ENCODE results near the gene LFNG.
"Not testable (repeated sequence)": the region's sequence is repeated elsewhere in the genome, so short reads cannot be mapped to it uniquely, and the experiment has no call there.

Gene LFNG

DNA sequence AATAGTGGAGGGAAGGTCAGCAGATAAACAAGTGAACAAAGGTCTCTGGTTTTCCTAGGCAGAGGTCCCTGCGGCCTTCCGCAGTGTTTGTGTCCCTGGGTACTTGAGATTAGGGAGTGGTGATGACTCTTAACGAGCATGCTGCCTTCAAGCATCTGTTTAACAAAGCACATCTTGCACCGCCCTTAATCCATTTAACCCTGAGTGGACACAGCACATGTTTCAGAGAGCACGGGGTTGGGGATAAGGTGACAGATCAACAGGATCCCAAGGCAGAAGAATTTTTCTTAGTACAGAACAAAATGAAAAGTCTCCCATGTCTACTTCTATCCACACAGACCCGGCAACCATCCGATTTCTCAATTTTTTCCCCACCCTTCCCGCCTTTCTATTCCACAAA is 14.0 kb downstream of the LFNG start:
- H3K18ac ChIP-seq (ENCODE audit: low read length); H3K14ac ChIP-seq (ENCODE audit: low read length); H2BK5ac ChIP-seq (ENCODE audit: low read length); H3K23ac ChIP-seq (ENCODE audit: low read depth, low read length, poor library complexity); H2BK12ac ChIP-seq (ENCODE audit: low read length); H2BK120ac ChIP-seq (ENCODE audit: low read depth, low read length); H4K8ac ChIP-seq (ENCODE audit: low read depth, low read length); H3K4ac ChIP-seq (ENCODE audit: low read length); DNase-seq (ENCODE audit: low spot score); H3K9me3 ChIP-seq (replicated peaks in 1 of 2; ENCODE audit: control insufficient read depth in 2 of 2, insufficient read depth in 1 of 2, low read depth in 1 of 2, low read length in 2 of 2); H2AFZ ChIP-seq (ENCODE audit: low read length); H3K27ac ChIP-seq (replicated peaks; ENCODE audit: low read length); H3K4me3 ChIP-seq (ENCODE audit: low read length in 2 of 2); H4K91ac ChIP-seq (ENCODE audit: low read depth, low read length, poor library complexity); H3K4me2 ChIP-seq (ENCODE audit: insufficient read depth, low read length, poor library complexity, severe bottlenecking); H2AK5ac ChIP-seq (ENCODE audit: low read depth, low read length); H3K9ac ChIP-seq (ENCODE audit: low read depth, low read length, poor library complexity); H2BK15ac ChIP-seq (ENCODE audit: low read length); H3K79me1 ChIP-seq (ENCODE audit: low read depth, low read length); H3K27me3 ChIP-seq (ENCODE audit: control insufficient read depth in 3 of 3, insufficient read depth in 3 of 3, low read depth in 1 of 3, low read length in 3 of 3): not testable (repeated sequence)
- peaks cover 19 to 21% of the 10 kb centered on the region in 2 donors for H3K36me3 ChIP-seq (replicated peaks in 1 of 2; ENCODE audit: control insufficient read depth in 2 of 2, insufficient read depth in 2 of 2, low read length in 2 of 2)
- no CpG with 5 or more reads among the region's 8 CpGs for WGBS, 2 donors (ENCODE audit: extremely low coverage in 2 of 2, insufficient read length in 2 of 2, insufficient replicate concordance in 1 of 2)
- peaks cover 10 to 12% of the 10 kb centered on the region in 2 donors for H3K4me1 ChIP-seq (ENCODE audit: control insufficient read depth in 2 of 2, insufficient read depth in 1 of 2, low read depth in 1 of 2, low read length in 2 of 2)

DNA sequence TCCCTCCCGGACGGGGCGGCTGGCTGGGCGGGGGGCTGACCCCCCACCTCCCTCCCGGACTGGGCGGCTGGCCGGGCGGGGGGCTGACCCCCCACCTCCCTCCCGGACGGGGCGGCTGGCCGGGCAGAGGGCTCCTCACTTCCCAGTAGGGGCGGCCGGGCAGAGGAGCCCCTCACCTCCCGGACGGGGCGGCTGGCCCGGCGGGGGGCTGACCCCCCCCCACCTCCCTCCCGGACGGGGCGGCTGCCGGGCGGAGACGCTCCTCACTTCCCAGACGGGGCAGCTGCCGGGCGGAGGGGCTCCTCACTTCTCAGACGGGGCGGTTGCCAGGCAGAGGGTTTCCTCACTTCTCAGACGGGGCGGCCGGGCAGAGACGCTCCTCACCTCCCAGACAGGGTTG is 14.6 kb downstream of the LFNG start:
- not testable (repeated sequence) for H4K91ac ChIP-seq (ENCODE audit: low read depth, low read length, poor library complexity); H4K8ac ChIP-seq (ENCODE audit: low read depth, low read length); H2BK15ac ChIP-seq (ENCODE audit: low read length); DNase-seq (ENCODE audit: low spot score); H2BK12ac ChIP-seq (ENCODE audit: low read length); H3K23ac ChIP-seq (ENCODE audit: low read depth, low read length, poor library complexity); H2BK5ac ChIP-seq (ENCODE audit: low read length); H2AK5ac ChIP-seq (ENCODE audit: low read depth, low read length); H3K18ac ChIP-seq (ENCODE audit: low read length); H3K4me3 ChIP-seq (ENCODE audit: low read length in 2 of 2); H3K4ac ChIP-seq (ENCODE audit: low read length); H3K9me3 ChIP-seq (replicated peaks in 1 of 2; ENCODE audit: control insufficient read depth in 2 of 2, insufficient read depth in 1 of 2, low read depth in 1 of 2, low read length in 2 of 2); H3K79me1 ChIP-seq (ENCODE audit: low read depth, low read length); H2BK120ac ChIP-seq (ENCODE audit: low read depth, low read length); H3K27me3 ChIP-seq (ENCODE audit: control insufficient read depth in 3 of 3, insufficient read depth in 3 of 3, low read depth in 1 of 3, low read length in 3 of 3); H3K27ac ChIP-seq (replicated peaks; ENCODE audit: low read length); H2AFZ ChIP-seq (ENCODE audit: low read length); H3K9ac ChIP-seq (ENCODE audit: low read depth, low read length, poor library complexity); H3K4me2 ChIP-seq (ENCODE audit: insufficient read depth, low read length, poor library complexity, severe bottlenecking); H3K14ac ChIP-seq (ENCODE audit: low read length)
- WGBS, 2 donors (ENCODE audit: extremely low coverage in 2 of 2, insufficient read length in 2 of 2, insufficient replicate concordance in 1 of 2), result no CpG with 5 or more reads among the region's 34 CpGs
- Histone ChIP-seq H3K4me1 (ENCODE audit: control insufficient read depth in 2 of 2, insufficient read depth in 1 of 2, low read depth in 1 of 2, low read length in 2 of 2) (peaks cover 9 to 10% of the 10 kb centered on the region in 2 donors), H3K36me3 (replicated peaks in 1 of 2; ENCODE audit: control insufficient read depth in 2 of 2, insufficient read depth in 2 of 2, low read length in 2 of 2) (peaks cover 19 to 21% of the 10 kb centered on the region in 2 donors)

DNA sequence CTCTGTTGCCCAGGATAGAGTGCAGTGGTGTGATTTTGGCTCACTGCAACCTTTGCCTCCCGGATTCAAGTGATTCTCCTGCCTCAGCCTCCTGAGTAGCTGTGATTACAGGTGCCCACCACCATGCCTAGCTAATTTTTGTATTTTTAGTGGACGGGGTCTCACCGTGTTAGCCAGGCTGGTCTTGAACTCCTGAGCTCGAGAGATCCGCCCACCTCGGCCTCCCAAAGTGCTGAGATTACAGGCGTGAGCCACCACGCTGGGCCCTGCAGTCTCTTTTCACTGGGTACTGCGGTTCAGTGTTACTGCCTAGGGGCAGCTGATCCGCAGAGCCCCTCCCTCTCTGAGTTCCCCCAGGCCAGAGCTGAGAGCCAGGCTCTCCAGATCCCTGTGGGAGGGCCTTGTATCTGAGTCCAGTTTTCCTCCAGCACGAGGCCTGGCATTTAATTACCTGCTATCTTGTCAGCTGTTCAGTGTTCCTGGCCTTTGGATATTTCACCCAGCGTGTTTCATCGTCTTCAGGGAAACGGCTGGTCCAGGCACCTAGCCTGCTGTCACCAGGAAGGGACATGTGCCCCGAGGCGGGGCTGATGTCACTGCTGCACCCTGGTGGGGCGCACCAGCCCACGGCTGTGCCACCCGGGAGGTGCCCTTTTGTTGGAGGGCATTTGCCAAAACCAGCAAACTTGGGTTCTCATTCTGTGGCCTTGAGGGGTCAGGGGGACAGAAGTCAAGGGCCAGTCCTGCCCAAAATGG is 16.5 kb downstream of the LFNG start:
- H3K18ac ChIP-seq (ENCODE audit: low read length), result peak overlapping the region; percentile 85
- not testable (repeated sequence) for H2BK12ac ChIP-seq (ENCODE audit: low read length); H2BK15ac ChIP-seq (ENCODE audit: low read length); H4K8ac ChIP-seq (ENCODE audit: low read depth, low read length); H3K23ac ChIP-seq (ENCODE audit: low read depth, low read length, poor library complexity); H2BK5ac ChIP-seq (ENCODE audit: low read length); H3K9ac ChIP-seq (ENCODE audit: low read depth, low read length, poor library complexity); H3K4me1 ChIP-seq (ENCODE audit: control insufficient read depth in 2 of 2, insufficient read depth in 1 of 2, low read depth in 1 of 2, low read length in 2 of 2); H3K79me1 ChIP-seq (ENCODE audit: low read depth, low read length); H3K4me2 ChIP-seq (ENCODE audit: insufficient read depth, low read length, poor library complexity, severe bottlenecking); H3K4me3 ChIP-seq (ENCODE audit: low read length in 2 of 2); DNase-seq (ENCODE audit: low spot score); H3K27me3 ChIP-seq (ENCODE audit: control insufficient read depth in 3 of 3, insufficient read depth in 3 of 3, low read depth in 1 of 3, low read length in 3 of 3); H3K4ac ChIP-seq (ENCODE audit: low read length); H4K91ac ChIP-seq (ENCODE audit: low read depth, low read length, poor library complexity); H2AFZ ChIP-seq (ENCODE audit: low read length); H3K27ac ChIP-seq (replicated peaks; ENCODE audit: low read length); H2BK120ac ChIP-seq (ENCODE audit: low read depth, low read length); H2AK5ac ChIP-seq (ENCODE audit: low read depth, low read length); H3K14ac ChIP-seq (ENCODE audit: low read length); H3K9me3 ChIP-seq (replicated peaks in 1 of 2; ENCODE audit: control insufficient read depth in 2 of 2, insufficient read depth in 1 of 2, low read depth in 1 of 2, low read length in 2 of 2)
- no CpG with 5 or more reads among the region's 19 CpGs for WGBS, 2 donors (ENCODE audit: extremely low coverage in 2 of 2, insufficient read length in 2 of 2, insufficient replicate concordance in 1 of 2)
- H3K36me3 ChIP-seq (replicated peaks in 1 of 2; ENCODE audit: control insufficient read depth in 2 of 2, insufficient read depth in 2 of 2, low read length in 2 of 2), result peaks cover 17 to 34% of the 10 kb centered on the region in 2 donors

DNA sequence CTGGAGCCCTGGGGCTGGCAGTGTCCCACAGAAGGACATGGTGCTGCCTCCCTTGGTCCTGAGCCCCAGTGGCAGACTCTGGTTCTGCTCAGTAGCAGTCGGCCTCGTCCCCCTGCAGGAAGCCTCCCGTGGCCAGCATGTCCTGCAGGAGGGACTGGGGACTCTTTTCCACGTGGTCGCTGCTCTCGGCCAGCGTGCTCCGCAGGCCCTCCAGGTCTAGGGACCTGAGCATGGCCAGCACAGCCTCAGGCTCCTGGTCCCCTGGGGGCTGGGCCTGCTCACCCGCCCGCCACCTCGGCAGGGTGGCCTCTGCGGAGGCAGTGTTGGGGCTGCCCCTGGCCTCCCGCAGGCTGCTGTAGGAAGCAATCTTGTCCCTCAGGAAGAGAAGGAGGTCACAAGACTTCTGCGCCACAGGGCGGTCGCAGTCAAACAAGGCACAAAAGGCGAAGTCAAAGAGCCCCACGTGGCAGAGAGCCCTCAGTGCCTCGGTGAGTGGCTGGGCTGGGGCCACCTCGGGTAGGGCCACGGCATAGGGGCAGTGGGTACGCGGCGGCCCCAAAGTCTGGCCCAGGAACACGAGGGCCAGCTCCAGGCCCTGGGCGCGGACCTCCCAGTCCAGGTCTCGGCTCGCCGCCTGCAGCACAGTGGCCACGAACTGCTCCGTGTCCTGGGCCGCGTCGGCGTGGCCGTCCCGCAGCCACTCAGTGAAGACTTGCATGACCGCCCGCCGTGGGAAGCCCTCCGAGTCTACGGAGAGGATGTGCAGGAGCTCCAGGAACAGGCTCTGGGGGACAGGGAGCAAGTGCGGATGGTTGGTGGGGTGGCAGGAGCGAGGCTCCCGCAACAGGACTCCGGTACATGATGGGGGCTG is 18.6 kb downstream of the LFNG start:
- H3K79me1 ChIP-seq (ENCODE audit: low read depth, low read length), result peaks cover 6% of the 10 kb centered on the region
- peak overlapping the region; percentile 65 for H3K23ac ChIP-seq (ENCODE audit: low read depth, low read length, poor library complexity)
- no peaks in the 10 kb centered on the region for H3K9me3 ChIP-seq (replicated peaks in 1 of 2; ENCODE audit: control insufficient read depth in 2 of 2, insufficient read depth in 1 of 2, low read depth in 1 of 2, low read length in 2 of 2)
- no peak overlapping the region for H3K4ac ChIP-seq (ENCODE audit: low read length)
- H3K4me3 ChIP-seq (ENCODE audit: low read length in 2 of 2), result no peak overlapping the region
- no peak overlapping the region for H3K14ac ChIP-seq (ENCODE audit: low read length)
- no peaks in the 10 kb centered on the region for H3K4me1 ChIP-seq (ENCODE audit: control insufficient read depth in 2 of 2, insufficient read depth in 1 of 2, low read depth in 1 of 2, low read length in 2 of 2)
- H3K4me2 ChIP-seq (ENCODE audit: insufficient read depth, low read length, poor library complexity, severe bottlenecking), result no peak overlapping the region
- peak overlapping the region; percentile 38 for H3K18ac ChIP-seq (ENCODE audit: low read length)
- H3K36me3 ChIP-seq (replicated peaks in 1 of 2; ENCODE audit: control insufficient read depth in 2 of 2, insufficient read depth in 2 of 2, low read length in 2 of 2), result peaks cover 27 to 55% of the 10 kb centered on the region in 2 donors
- H3K27me3 ChIP-seq (ENCODE audit: control insufficient read depth in 3 of 3, insufficient read depth in 3 of 3, low read depth in 1 of 3, low read length in 3 of 3), result no peaks in the 10 kb centered on the region
- no peak overlapping the region for H2BK15ac ChIP-seq (ENCODE audit: low read length)
- peak overlapping the region; percentile 70 for H2AK5ac ChIP-seq (ENCODE audit: low read depth, low read length)
- no peak overlapping the region for H2BK120ac ChIP-seq (ENCODE audit: low read depth, low read length)
- no CpG with 5 or more reads among the region's 47 CpGs for WGBS, 2 donors (ENCODE audit: extremely low coverage in 2 of 2, insufficient read length in 2 of 2, insufficient replicate concordance in 1 of 2)
- H2BK5ac ChIP-seq (ENCODE audit: low read length), result no peak overlapping the region
- H4K91ac ChIP-seq (ENCODE audit: low read depth, low read length, poor library complexity), result no peak overlapping the region
- DNase-seq (ENCODE audit: low spot score), result no peak
- peak overlapping the region; percentile 43 for H4K8ac ChIP-seq (ENCODE audit: low read depth, low read length)
- H3K9ac ChIP-seq (ENCODE audit: low read depth, low read length, poor library complexity), result no peak overlapping the region
- no peak overlapping the region for H2AFZ ChIP-seq (ENCODE audit: low read length)
- no peak overlapping the region for H2BK12ac ChIP-seq (ENCODE audit: low read length)
- peak overlapping the region; percentile 51 for H3K27ac ChIP-seq (replicated peaks; ENCODE audit: low read length)
